Stimulated activated naive CD4-positive, alpha-beta T cell treated with Interleukin-2 at 50 U/mL for 16 hours (primary cell): ENCODE measurements around the gene PELI1.

Experiments used
- DNase-seq: peaks from one replicate; lab custom pipeline; 2025; lab: John Stamatoyannopoulos, UW

PELI1 gene

DNA sequence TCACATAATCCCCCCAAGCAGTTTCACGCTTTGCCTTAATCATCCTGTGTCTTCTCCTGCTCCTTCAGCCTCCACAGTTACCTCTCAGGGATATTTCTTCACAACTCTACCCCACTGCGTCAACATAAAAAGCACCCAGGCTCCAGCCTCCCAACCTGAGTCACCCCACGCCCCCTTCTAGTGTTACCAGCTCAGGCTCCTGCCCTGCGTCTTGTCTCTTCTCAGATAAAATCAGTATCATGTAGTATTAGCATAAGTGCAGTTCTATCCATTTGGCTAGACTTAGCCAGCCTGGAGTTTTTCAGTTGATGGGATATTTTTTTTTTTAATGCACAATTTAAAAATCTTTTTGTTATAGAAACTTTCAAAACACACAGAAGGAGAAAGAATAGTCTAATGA is 9.6 kb upstream of the PELI1 start:
- DNase-seq, result no peak

DNA sequence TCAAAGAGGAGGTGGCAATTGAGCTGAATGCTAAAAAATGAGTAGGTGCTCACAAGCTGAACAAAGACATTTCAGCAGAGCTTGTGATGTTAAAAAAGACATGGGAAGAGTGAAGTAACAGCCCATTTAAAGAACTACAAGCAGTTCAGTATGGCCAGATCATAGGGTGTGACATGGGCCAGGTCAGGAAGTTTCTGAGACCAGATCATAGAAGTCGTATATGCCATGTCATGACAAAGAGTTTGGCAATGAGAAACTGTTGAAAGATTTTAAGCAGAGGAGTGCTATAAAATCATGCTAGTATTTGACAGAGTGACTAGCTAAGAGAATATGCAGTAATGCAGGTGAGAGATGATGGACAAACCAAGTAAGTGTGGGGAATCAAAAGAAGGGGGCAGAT is 7.3 kb upstream of the PELI1 start:
- DNase-seq, result no peak

DNA sequence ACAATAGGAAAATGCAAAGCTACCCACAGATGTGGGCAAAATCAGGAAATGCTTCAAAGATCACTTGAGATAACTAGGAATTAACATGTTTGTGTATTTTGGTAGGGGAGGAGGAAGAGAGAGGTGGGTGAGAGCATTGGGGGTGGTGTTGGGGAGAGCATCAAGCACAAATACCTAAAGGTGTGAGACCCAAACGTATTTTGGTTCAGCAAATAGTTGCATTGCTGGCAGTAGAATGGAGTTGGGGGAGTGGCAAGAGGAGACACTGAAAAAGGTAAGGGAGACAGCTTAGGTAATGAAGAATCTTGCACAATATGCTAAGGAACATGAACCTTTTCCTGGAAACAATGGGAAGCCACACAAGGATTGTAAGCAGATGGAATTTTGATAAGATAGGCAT is 1.5 kb upstream of the PELI1 start:
- no peak for DNase-seq

- no peak for DNase-seq
Observed at GRCh38 chr2:64145119-64145518, 899 bp upstream of the PELI1 start.

DNA sequence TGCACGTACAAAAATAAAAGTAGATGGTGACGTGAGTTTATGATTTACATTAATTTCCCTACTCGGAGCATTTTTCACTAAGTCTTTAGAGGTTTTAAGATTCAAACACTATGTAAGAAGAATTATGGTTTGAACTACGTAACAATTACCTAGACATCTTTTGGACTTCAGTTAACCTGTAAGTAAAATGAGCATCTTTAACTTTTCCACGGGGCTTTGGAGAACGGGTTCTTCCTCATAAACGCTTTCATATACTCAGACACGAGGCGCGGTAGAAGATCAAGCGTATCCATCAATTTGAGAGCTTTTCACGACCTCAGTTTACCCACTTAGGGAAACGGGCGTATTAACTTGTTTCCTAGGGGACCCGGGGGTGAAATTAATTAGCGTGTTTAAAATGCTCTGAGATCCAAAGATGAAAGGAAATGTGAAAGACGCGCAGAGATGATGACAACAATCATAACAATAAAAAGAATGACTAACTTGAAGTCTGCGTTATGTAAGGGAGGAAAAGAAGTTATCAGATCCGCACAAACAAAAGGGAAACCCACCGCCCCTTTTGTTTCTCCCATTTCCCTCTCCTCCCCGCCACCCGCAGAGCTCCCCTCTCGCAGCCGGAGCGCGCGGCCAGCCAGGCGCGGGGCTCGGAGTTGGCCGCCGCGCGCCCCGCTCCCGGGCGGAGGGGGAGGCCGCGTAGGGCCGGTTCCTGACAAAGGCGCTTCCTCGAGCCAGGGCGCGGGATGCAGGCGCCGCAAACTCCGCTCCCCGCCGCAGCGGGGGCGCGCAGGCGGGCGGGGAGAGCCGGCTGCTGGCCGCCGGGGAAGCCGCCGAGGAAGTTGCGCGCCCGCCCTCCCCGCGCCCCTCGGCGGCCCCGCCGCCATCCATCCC is 807 bp downstream of the PELI1 start:
- peak; percentile 30 for DNase-seq

- no peak for DNase-seq
Observed at GRCh38 chr2:64142741-64143168, 1.5 kb downstream of the PELI1 start.

GRCh38 chr2:64141674-64142405 is 2.4 kb downstream of the PELI1 start:
- DNase-seq, result no peak

GRCh38 chr2:64140665-64141200 is 3.5 kb downstream of the PELI1 start:
- DNase-seq, result no peak

- DNase-seq, result no peak
Observed at GRCh38 chr2:64139956-64140355, 4.3 kb downstream of the PELI1 start.

GRCh38 chr2:64137996-64138395 is 6.2 kb downstream of the PELI1 start:
- DNase-seq, result no peak

DNA sequence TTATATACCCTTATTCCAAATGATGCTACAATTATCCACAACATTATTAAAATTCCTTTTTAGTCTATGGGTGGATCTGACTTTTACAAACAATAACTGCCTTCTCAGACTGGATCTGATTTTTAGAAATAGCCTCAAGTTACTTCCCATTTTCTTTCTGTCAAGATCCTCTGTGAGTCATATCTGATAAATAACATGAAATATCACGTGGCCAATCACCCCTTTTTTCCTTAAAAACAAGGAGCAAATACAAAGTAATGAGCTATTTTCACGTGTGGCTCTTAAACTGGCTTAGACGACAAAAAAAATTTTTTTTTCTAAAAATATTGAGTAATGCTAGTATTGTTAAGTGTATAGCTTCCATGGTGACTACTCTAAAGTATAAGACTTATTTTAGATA is 6.7 kb downstream of the PELI1 start:
- DNase-seq, result no peak

DNA sequence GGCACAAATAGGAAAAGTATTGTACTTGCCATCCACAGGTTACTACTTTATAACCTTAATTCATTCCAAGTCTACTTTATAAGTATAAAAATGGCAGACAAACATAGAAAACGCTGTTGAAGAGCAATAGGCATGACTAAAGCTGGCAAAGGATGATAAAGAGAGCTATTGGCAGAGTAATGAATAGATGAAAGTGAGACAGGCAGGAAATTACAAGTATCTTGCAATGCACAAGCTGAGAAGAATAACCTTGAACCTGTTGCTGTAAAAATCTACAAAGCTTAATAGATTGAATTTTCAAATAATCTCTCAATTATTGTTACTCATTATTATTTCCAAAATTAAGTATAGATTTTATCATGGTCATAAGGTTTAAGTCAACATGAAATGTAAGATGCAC is 8.8 kb downstream of the PELI1 start:
- no peak for DNase-seq

DNA sequence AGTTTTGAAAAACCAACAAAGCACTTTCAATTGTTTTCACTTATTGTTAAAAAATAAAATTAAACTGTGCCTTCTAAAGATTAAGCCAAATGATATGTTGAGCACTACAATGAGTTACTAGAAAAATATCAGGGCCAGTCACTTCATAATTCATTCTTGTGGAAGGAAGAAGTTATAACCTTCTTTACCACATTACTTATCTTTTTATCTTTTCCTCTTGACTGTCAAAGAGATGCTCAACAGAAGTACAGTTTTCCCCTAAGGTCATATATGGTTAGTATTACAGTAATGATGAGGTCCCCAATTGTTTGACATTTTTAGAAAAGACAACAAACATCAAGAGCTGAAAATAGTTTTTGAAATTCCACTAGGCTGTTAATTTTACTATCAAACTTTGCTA is 9.4 kb downstream of the PELI1 start:
- DNase-seq, result no peak

DNA sequence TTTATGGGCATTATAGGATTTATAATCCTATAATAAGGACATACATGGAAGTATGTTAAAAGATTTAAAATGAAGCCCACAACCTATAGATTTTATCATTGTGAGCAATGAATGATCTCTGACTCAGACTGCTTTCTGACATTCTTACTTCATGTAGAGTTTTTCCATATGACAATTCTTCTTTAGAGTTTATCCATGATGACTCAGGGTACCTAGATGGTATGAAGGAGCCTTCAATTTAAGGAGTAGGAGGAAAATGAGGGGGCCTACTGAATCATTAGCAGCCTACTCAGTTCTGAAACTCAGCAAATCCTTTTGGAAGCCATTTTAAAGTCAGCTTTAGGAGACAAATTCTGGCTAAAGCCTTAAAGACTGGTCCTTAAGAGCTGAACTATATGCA is 10.4 kb downstream of the PELI1 start:
- DNase-seq, result no peak

- no peak for DNase-seq
Observed at GRCh38 chr2:64133354-64133753, 10.9 kb downstream of the PELI1 start.

GRCh38 chr2:64130333-64130732 is 13.9 kb downstream of the PELI1 start:
- no peak for DNase-seq

- no peak for DNase-seq
Observed at GRCh38 chr2:64128943-64129391, 15.3 kb downstream of the PELI1 start.

DNA sequence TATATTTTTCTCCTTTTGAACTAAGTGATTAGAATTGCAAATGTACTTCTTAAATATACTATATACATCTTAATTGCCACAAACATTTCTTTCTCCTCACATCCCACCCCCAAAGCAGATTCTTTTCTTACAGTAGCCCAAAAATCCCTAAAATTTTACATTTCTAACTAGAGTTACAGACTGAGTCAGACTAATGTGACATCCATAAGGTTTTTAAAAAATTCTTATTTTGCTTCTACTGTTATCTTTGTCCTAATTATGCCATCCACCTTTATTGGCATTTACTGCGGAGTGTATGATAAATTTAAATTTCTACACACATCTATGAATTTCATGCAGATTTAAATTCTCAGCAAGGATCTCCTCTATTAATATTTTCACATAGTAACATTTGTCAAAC is 15.8 kb downstream of the PELI1 start:
- DNase-seq, result no peak

- no peak for DNase-seq
Observed at GRCh38 chr2:64127119-64127518, 17.1 kb downstream of the PELI1 start.

- DNase-seq, result no peak
Observed at GRCh38 chr2:64126601-64127000, 17.6 kb downstream of the PELI1 start.

DNA sequence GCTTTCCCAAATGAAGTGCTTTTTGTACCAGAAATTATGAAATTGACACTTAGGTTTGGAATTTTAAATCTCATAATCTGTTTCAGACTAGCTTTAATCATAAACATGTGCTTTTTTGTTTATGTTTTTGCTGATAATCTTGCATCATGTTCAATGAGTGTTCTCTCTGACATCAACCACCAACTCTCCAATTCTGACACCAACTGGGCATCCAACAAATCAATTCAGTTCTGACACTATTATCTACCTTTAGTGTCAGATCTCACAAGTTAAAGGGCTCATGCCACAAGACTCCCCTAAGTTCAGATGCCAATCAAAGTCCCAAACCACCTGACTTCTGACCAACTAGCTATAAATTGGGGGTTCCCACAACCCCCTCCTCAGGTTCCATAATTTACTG is 19.6 kb downstream of the PELI1 start:
- no peak for DNase-seq

DNA sequence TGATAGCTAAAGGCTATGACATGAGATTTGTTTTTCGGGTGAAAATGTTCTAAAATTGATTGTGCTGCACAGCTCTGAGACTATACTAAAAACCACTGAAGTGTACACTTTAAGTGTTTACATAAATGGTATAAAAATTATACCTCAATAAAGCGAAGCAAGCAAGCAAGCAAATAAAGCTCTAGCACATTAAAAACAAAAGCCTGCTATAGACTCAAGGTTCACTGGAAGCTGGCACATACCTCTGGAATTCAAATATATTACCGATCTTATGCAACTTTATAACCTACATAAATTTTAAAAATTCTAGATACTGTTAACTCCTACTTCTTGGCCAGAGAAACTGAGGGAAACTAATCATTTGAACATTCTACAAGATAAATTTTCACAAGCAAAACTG is 20.1 kb downstream of the PELI1 start:
- DNase-seq, result no peak

DNA sequence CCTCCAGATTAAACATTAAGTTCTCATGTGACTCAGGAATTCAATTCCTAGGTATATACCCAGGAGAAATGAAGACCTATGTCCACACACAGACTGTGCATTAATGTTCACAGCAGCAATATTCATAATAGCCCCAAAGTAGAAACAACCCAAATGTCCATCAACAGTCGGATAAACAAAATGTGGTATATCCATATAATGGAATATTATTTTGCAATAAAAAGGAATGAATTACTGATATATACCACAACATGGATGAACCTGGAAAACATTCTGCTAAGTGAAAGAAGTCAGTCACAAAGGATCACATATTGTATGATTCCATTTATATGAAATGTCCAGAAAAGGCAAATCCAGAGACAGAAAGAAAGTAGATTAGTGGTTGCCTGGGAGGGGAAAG is 20.5 kb downstream of the PELI1 start:
- DNase-seq, result no peak
